Kidney (tissue), 14 donors: ENCODE measurements around the gene AP1AR. TPM values are rescaled to one million over a fixed set of nuclear protein-coding genes. Genes with fewer than 3 reads are reported as not detected.

Source experiments
- DNase-seq, 5 donors: peaks; one replicate each; pipeline ENCODE4 v3.0.0-alpha.2; 2013 to 2020
- FAIRE-seq: peaks from 2 replicates; lab custom pipeline; 2012; peaks lifted over from hg19 to GRCh38; lab: Jason Lieb, UNC
- H3K27ac ChIP-seq, 2 donors: one replicate each; pipeline ENCODE4 v1.7.0; 2013; ENCODE audit warnings: low read depth in 2 of 2, low read length in 2 of 2, inconsistent platforms in 1 of 2
- H3K27me3 ChIP-seq: one replicate; pipeline ENCODE4 v1.7.1; 2013; ENCODE audit warnings: low read length, inconsistent platforms; ENCODE audit not compliant: control insufficient read depth, insufficient read depth
- H3K36me3 ChIP-seq, 3 donors: one replicate each; pipeline versions ENCODE4 v1.7.0 to v1.7.1; 2013; ENCODE audit warnings: low read length in 3 of 3, control low read depth in 1 of 3, inconsistent platforms in 1 of 3; ENCODE audit not compliant: insufficient read depth in 3 of 3, control insufficient read depth in 2 of 3
- H3K4me1 ChIP-seq, 3 donors: one replicate each; pipeline versions ENCODE4 v1.7.0 to v1.7.1; 2013; ENCODE audit warnings: low read length in 3 of 3, inconsistent platforms in 1 of 3, low read depth in 1 of 3; ENCODE audit not compliant: control insufficient read depth in 2 of 3, insufficient read depth in 2 of 3
- H3K4me3 ChIP-seq, 3 donors: one replicate each; pipeline versions ENCODE4 v1.7.0 to v1.8.1; 2013; ENCODE audit warnings: low read length in 3 of 3, control low read depth in 1 of 3, inconsistent platforms in 1 of 3
- H3K9ac ChIP-seq, 3 donors: one replicate each; pipeline versions ENCODE4 v1.7.0 to v1.7.1; 2013; ENCODE audit warnings: low read length in 3 of 3, control low read depth in 1 of 3, inconsistent platforms in 1 of 3
- H3K9me3 ChIP-seq, 3 donors: one replicate each; pipeline versions ENCODE4 v1.7.0 to v1.7.1; 2013; ENCODE audit warnings: low read length in 3 of 3, control low read depth in 1 of 3, inconsistent platforms in 1 of 3; ENCODE audit not compliant: control insufficient read depth in 2 of 3, insufficient read depth in 1 of 3
- CTCF ChIP-seq: IDR thresholded peaks from 3 replicates; pipeline ENCODE4 v1.5.1; 2012; ENCODE audit warnings: mild to moderate bottlenecking, moderate library complexity, borderline replicate concordance; ENCODE audit not compliant: insufficient read depth; ENCODE audit errors: extremely low read depth
- intact Hi-C: fragments of 100-400 bp; cut with DNase I; formaldehyde crosslinking; loops from one replicate; pipeline ENCODE4 v1.11.1; 2022
- polyA plus RNA-seq: library from polyadenylated mRNA; stranded (reverse); fragments of 350-450 nt; fragmentation: Illumina TruSeq; extraction: RNeasy Lipid Tissue Mini Kit (QIAGEN cat#74804); gene quantifications from one replicate; pipeline ENCODE4 v1.2.3, GENCODE V29; 2014; ENCODE audit warnings: low read depth, low replicate concordance; ENCODE audit not compliant: insufficient read depth
- total RNA-seq: library from RNA; stranded (reverse); fragmentation: NEBNext Ultra II Directional; extraction: Animal tissue kit (Norgen Biotek cat#: 25700); gene quantifications from one replicate; pipeline ENCODE4 v1.2.1, GENCODE V29; 2021
- donor health status: control.
- donor health status: control.
- donor health status: control.
- donor health status: control.
- donor health status: control.
- donor health status: DM: yes; HTN: yes; CAD: no.
- donor health status: Normal renal cell carcinoma (clear cell type).

AP1AR gene
- total and polyA plus RNA-seq, 2 donors from 2014 or later = 8.7 to 20.3 TPM

GRCh38 chr4:112270640-112271421 lies 39.2 kb downstream of the AP1AR start:
- no peak overlapping the region for H3K9ac ChIP-seq
- no peak for FAIRE-seq
- TF ChIP-seq CTCF = no peak
- H3K9me3 ChIP-seq = no peaks in the 10 kb centered on the region
- intact Hi-C loops = no loop called here
- H3K4me3 ChIP-seq = no peak overlapping the region
- DNase-seq = no peak
- no peak overlapping the region for H3K27ac ChIP-seq
- H3K27me3 ChIP-seq = no peaks in the 10 kb centered on the region
- H3K36me3 ChIP-seq = no peaks in the 10 kb centered on the region
- no peaks in the 10 kb centered on the region for H3K4me1 ChIP-seq

GRCh38 chr4:112272292-112272691 lies 40.7 kb downstream of the AP1AR start:
- TF ChIP-seq CTCF = no peak
- intact Hi-C loops = no loop called here
- no peaks in the 10 kb centered on the region for H3K27me3 ChIP-seq
- no peak overlapping the region for H3K9ac ChIP-seq
- no peaks in the 10 kb centered on the region for H3K4me1 ChIP-seq
- FAIRE-seq (no peak), DNase-seq (no peak)
- no peak overlapping the region for H3K4me3 ChIP-seq
- no peak overlapping the region for H3K27ac ChIP-seq
- no peaks in the 10 kb centered on the region for H3K9me3 ChIP-seq
- no peaks in the 10 kb centered on the region for H3K36me3 ChIP-seq

- H3K27ac ChIP-seq = no peak overlapping the region
- no peak for FAIRE-seq
- intact Hi-C loops = no loop called here
- DNase-seq = no peak
- no peaks in the 10 kb centered on the region for H3K4me1 ChIP-seq
- H3K9me3 ChIP-seq = no peaks in the 10 kb centered on the region
- no peak overlapping the region for H3K9ac ChIP-seq
- no peak overlapping the region for H3K4me3 ChIP-seq
- no peaks in the 10 kb centered on the region for H3K36me3 ChIP-seq
- TF ChIP-seq CTCF = no peak
- H3K27me3 ChIP-seq = no peaks in the 10 kb centered on the region
These were observed 43.4 kb downstream of the AP1AR start for GRCh38 chr4:112274959-112275358.
